CD4-positive, alpha-beta memory T cell (primary cell): ENCODE data around the gene NAA30. TPM values are rescaled to one million over a fixed set of nuclear protein-coding genes. Genes with fewer than 3 reads are reported as not detected.
A peak's percentile ranks its signal among the peaks of the same experiment; 100 is the strongest.

Experiments
- CTCF ChIA-PET: fragments of 350-600 bp; sonication (Branson Sonifier 250); formaldehyde crosslinking; loops from one replicate; lab custom pipeline; 2021; ENCODE audit warnings: inconsistent platforms; ENCODE audit not compliant: partially characterized antibody; lab: Charles Lee
- POLR2A ChIA-PET: fragments of 350-600 bp; sonication (Branson Sonifier 250); formaldehyde crosslinking; loops from one replicate; lab custom pipeline; 2021; ENCODE audit not compliant: partially characterized antibody; lab: Charles Lee
- DNase-seq, 5 donors: peaks; one replicate each; pipeline versions ENCODE4 v3.0.0 to v3.0.0-alpha.2; 2020 to 2022; ENCODE audit warnings: mixed read lengths in 1 of 5
- H3K27ac ChIP-seq: one replicate; pipeline ENCODE4 v1.7.0; 2013; ENCODE audit warnings: low read depth, low read length
- H3K27me3 ChIP-seq: 2 replicates; pipeline ENCODE4 v1.7.0; 2013; ENCODE audit warnings: mild to moderate bottlenecking, low read length, moderate library complexity; ENCODE audit not compliant: insufficient read depth
- H3K36me3 ChIP-seq: 2 replicates; pipeline ENCODE4 v1.7.0; 2013; ENCODE audit warnings: mild to moderate bottlenecking, low read length, moderate library complexity; ENCODE audit not compliant: insufficient read depth
- H3K4me1 ChIP-seq: 2 replicates; pipeline ENCODE4 v1.7.0; 2013; ENCODE audit warnings: mild to moderate bottlenecking, low read length, moderate library complexity; ENCODE audit not compliant: insufficient read depth
- H3K4me3 ChIP-seq, 2 donors: one replicate each; pipeline ENCODE4 v1.7.0; 2013; ENCODE audit warnings: low read length in 2 of 2, mild to moderate bottlenecking in 1 of 2
- H3K9me3 ChIP-seq, 2 donors: one replicate each; pipeline ENCODE4 v1.7.0; 2013; ENCODE audit warnings: low read length in 2 of 2, control low read depth in 1 of 2; ENCODE audit not compliant: control insufficient read depth in 1 of 2
- H3K27ac Mint-ChIP-seq, 7 donors: one replicate each; pipeline ENCODE4 v1.8.0; 2020 to 2021; ENCODE audit warnings: mixed read lengths in 7 of 7, mild to moderate bottlenecking in 6 of 7, inconsistent platforms in 3 of 7, moderate library complexity in 3 of 7
- H3K27me3 Mint-ChIP-seq, 2 donors: one replicate each; pipeline ENCODE4 v1.8.0; 2020 to 2021; ENCODE audit warnings: mixed read lengths in 2 of 2
- H3K36me3 Mint-ChIP-seq, 2 donors: one replicate each; pipeline ENCODE4 v1.8.0; 2020 to 2021; ENCODE audit warnings: mixed read lengths in 2 of 2, inconsistent platforms in 1 of 2, mild to moderate bottlenecking in 1 of 2
- H3K4me1 Mint-ChIP-seq, 4 donors: one replicate each; pipeline ENCODE4 v1.8.0; 2020 to 2021; ENCODE audit warnings: mixed read lengths in 4 of 4, mild to moderate bottlenecking in 1 of 4
- H3K4me3 Mint-ChIP-seq, 8 donors: one replicate each; pipeline ENCODE4 v1.8.0; 2020 to 2021; ENCODE audit warnings: mixed read lengths in 8 of 8, mild to moderate bottlenecking in 7 of 8, moderate library complexity in 6 of 8, inconsistent platforms in 3 of 8
- H3K9me3 Mint-ChIP-seq, 8 donors: one replicate each; pipeline ENCODE4 v1.8.0; 2020 to 2021; ENCODE audit warnings: mixed read lengths in 8 of 8, mild to moderate bottlenecking in 5 of 8, inconsistent platforms in 3 of 8, moderate library complexity in 1 of 8
- intact Hi-C: fragments of 100-400 bp; cut with micrococcal nuclease; formaldehyde crosslinking; loops from one replicate; pipeline ENCODE4 v1.15.1; 2023
- polyA plus RNA-seq, 2 donors: library from polyadenylated mRNA; unstranded; fragments of 300-500 nt; fragmentation: Illumina TruSeq; gene quantifications; one replicate each; pipeline ENCODE4 v1.2.3, GENCODE V29; 2021
- total RNA-seq, 2 experiments: library from RNA; stranded (reverse); gene quantifications; one replicate each; pipeline ENCODE4 v1.2.3, GENCODE V29; 2021

The NAA30 gene
- total and polyA plus RNA-seq, 4 experiments from 2014 or later: 10.0 to 21.8 (median 16.1) TPM

- Mint-ChIP-seq H3K9me3 (no peaks in the 10 kb centered on the region), H3K27ac (peak overlapping the region in 2 of 7 donors; percentile 64 to 88), H3K27me3 (no peaks in the 10 kb centered on the region), H3K4me1 (peaks cover 30 to 55% (median 44%) of the 10 kb centered on the region in 4 donors), H3K4me3 (peak overlapping the region in 7 of 8 donors; percentile 40 to 96 (median 90)), H3K36me3 (peaks cover 11 to 38% of the 10 kb centered on the region in 2 donors)
- DNase-seq: no peak
- no peak overlapping the region for H3K27ac ChIP-seq
- no peak overlapping the region for H3K4me3 ChIP-seq
- H3K9me3 ChIP-seq: no peaks in the 10 kb centered on the region
- ChIA-PET POLR2A (no interaction called here), CTCF (no interaction called here)
- intact Hi-C loops: loop anchor here (5.0 kb wide), 2 partner anchors 1034 to 1794 kb away; partner anchors contain the start of genes DAAM1, KIAA0586 and TIMM9
- H3K36me3 ChIP-seq: no peaks in the 10 kb centered on the region
- H3K27me3 ChIP-seq: no peaks in the 10 kb centered on the region
- H3K4me1 ChIP-seq: peaks cover 42% of the 10 kb centered on the region
Observed at GRCh38 chr14:57392830-57393229, 2.4 kb downstream of the NAA30 start.

DNA sequence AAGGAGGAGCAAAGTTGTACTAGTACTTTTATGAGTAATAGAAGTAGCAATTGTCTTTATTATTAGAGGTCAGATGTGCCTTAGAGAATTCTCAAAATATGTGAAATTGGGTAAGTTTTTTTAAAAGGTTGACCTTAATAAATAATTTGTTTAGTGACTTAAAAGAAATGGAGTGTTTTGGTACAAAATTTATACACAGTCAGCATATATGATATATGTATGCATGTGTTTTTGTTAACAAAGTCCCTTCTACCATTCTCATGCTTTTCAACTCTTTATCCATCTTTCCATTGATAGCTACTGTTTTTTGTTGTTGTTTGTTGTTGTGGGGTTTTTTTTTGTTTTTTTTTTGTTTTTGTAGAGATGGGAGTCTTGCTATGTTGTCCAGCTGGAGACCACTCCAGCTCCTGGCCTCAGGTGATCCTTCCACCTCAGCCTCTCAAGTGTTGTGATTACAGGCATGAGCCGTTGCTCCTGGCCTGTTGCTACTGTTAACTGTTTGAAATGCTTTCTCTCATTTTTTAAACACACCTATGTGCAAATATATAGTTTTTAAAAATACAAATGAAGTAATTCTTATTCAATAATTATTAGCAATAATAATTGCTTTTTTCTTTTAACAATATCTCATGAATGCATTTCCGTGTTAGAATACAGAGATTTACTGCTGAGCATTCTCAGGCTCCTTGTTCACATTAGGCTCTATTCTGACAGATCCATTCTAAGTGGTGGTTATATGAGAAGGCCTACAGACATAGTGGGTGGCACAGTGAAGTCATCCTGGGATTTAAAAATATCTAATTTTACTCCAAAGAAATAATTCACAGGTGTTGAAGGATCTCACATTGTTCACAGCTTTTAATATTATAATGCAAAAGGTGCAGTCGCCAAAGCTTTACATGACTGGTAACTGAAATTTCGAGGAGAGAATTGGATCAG, 10.4 kb downstream of the NAA30 start:
- peaks cover 21 to 52% of the 10 kb centered on the region in 2 donors for H3K36me3 Mint-ChIP-seq
- CTCF ChIA-PET: interaction anchor here (1.2 kb wide), 1 partner anchor 10 kb away, joined by 3 read pairs; the partner anchor contains the start of gene NAA30

GRCh38 chr14:57401501-57401900, 11.1 kb downstream of the NAA30 start:
- intact Hi-C loops: no loop called here
- POLR2A ChIA-PET: interaction anchor here (1.3 kb wide), 1 partner anchor 12 kb away, joined by 7 read pairs; no protein-coding TSS in a partner anchor
- Histone ChIP-seq H3K27ac (no peak overlapping the region), H3K9me3 (no peaks in the 10 kb centered on the region), H3K4me1 (peaks cover 23% of the 10 kb centered on the region), H3K27me3 (no peaks in the 10 kb centered on the region), H3K4me3 (no peak overlapping the region), H3K36me3 (no peaks in the 10 kb centered on the region)
- H3K27ac Mint-ChIP-seq: peak overlapping the region in 4 of 7 donors; percentile 13 to 38 (median 19)
- DNase-seq: no peak
- CTCF ChIA-PET: no interaction called here
- H3K9me3 Mint-ChIP-seq: no peaks in the 10 kb centered on the region
- peaks cover 30 to 49% (median 37%) of the 10 kb centered on the region in 4 donors for H3K4me1 Mint-ChIP-seq
- peaks cover 23 to 54% of the 10 kb centered on the region in 2 donors for H3K36me3 Mint-ChIP-seq
- H3K4me3 Mint-ChIP-seq: peak overlapping the region in 1 of 8 donors; percentile 49
- no peaks in the 10 kb centered on the region for H3K27me3 Mint-ChIP-seq

More for the DNA sequence above, 10.4 kb downstream of the NAA30 start:
- no peaks in the 10 kb centered on the region for H3K36me3 ChIP-seq
- DNase-seq: no peak
- no peaks in the 10 kb centered on the region for H3K27me3 ChIP-seq
- no peaks in the 10 kb centered on the region for H3K27me3 Mint-ChIP-seq
- intact Hi-C loops: no loop called here
- H3K4me3 ChIP-seq: no peak overlapping the region
- POLR2A ChIA-PET: interaction anchor here (1.3 kb wide), 1 partner anchor 11 kb away, joined by 7 read pairs; no protein-coding TSS in a partner anchor
- peak overlapping the region in 4 of 7 donors; percentile 8 to 62 (median 48) for H3K27ac Mint-ChIP-seq
- H3K9me3 Mint-ChIP-seq: no peaks in the 10 kb centered on the region
- H3K4me3 Mint-ChIP-seq: no peak overlapping the region
- H3K4me1 ChIP-seq: peaks cover 23% of the 10 kb centered on the region
- H3K4me1 Mint-ChIP-seq: peaks cover 28 to 49% (median 37%) of the 10 kb centered on the region in 4 donors
- no peak overlapping the region for H3K27ac ChIP-seq
- H3K9me3 ChIP-seq: no peaks in the 10 kb centered on the region

DNA sequence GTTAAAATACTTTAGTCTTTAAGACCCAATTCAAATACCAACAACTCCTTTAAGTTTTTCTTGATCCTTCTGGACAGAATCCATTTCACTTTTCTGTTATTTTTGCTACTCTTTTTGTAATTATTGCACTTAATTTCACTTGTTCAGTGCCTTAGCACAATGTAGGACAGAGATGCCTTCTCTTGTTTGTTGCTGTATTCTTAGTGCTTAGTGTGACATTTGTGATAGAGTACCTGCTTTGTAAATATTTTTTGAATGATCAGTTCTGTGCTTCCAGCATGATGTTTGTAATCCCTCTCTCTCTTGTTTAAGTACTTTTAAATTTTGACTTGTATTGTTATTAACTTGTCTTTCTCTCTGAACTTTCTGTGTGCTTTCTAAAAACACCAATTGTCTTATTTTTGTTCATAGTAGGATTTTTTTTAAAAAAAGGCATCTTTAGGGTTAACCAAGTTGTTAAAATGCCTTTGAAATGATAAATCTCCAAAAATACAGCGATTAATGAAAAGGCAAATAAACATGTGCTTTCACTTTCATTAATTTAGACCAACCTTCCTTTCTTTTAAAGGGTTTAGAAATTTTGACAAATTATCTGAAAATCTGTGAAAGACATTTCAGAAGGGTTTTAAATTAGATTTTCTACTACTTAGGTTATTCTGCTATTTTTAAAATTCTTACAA, 11.9 kb downstream of the NAA30 start:
- Mint-ChIP-seq H3K9me3 (no peaks in the 10 kb centered on the region), H3K4me3 (peak overlapping the region; percentile 74 to 84 (median 81)), H3K27me3 (no peaks in the 10 kb centered on the region), H3K27ac (peak overlapping the region in 5 of 7 donors; percentile 50 to 76 (median 63)), H3K4me1 (peaks cover 31 to 52% (median 41%) of the 10 kb centered on the region in 4 donors), H3K36me3 (peaks cover 20 to 57% of the 10 kb centered on the region in 2 donors)
- no peaks in the 10 kb centered on the region for H3K27me3 ChIP-seq
- no peak overlapping the region for H3K27ac ChIP-seq
- CTCF ChIA-PET: no interaction called here
- no peak for DNase-seq
- no peaks in the 10 kb centered on the region for H3K9me3 ChIP-seq
- H3K4me3 ChIP-seq: no peak overlapping the region
- intact Hi-C loops: no loop called here
- POLR2A ChIA-PET: interaction anchor here (1.3 kb wide), 1 partner anchor 13 kb away, joined by 7 read pairs; no protein-coding TSS in a partner anchor
- H3K36me3 ChIP-seq: no peaks in the 10 kb centered on the region
- peaks cover 23% of the 10 kb centered on the region for H3K4me1 ChIP-seq

DNA sequence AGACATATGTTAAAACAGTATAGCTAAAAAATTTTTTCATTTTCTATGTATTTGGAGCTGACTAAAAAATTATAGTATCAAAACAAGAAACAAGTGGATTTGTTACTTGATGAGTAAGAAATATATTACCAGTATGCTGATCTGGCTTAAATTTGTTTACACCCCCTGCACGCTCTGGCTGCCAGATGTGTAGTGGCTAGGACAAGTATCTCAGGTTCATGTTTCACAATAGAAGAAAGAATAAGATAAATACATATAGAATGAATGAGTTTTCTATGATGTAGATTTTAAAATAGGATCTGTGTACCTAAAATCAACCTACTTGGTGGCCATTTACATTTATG, 13.1 kb downstream of the NAA30 start:
- no peaks in the 10 kb centered on the region for H3K36me3 ChIP-seq
- no peaks in the 10 kb centered on the region for H3K27me3 ChIP-seq
- H3K27ac Mint-ChIP-seq: no peak overlapping the region
- H3K4me1 Mint-ChIP-seq: peaks cover 36 to 63% (median 49%) of the 10 kb centered on the region in 4 donors
- intact Hi-C loops: no loop called here
- H3K27ac ChIP-seq: no peak overlapping the region
- CTCF ChIA-PET: no interaction called here
- no peaks in the 10 kb centered on the region for H3K27me3 Mint-ChIP-seq
- H3K36me3 Mint-ChIP-seq: peaks cover 27 to 62% of the 10 kb centered on the region in 2 donors
- peaks cover 23% of the 10 kb centered on the region for H3K4me1 ChIP-seq
- POLR2A ChIA-PET: no interaction called here
- H3K9me3 ChIP-seq: no peaks in the 10 kb centered on the region
- H3K9me3 Mint-ChIP-seq: no peaks in the 10 kb centered on the region
- no peak for DNase-seq
- no peak overlapping the region for H3K4me3 ChIP-seq
- peak overlapping the region in 1 of 8 donors; percentile 81 for H3K4me3 Mint-ChIP-seq

DNA sequence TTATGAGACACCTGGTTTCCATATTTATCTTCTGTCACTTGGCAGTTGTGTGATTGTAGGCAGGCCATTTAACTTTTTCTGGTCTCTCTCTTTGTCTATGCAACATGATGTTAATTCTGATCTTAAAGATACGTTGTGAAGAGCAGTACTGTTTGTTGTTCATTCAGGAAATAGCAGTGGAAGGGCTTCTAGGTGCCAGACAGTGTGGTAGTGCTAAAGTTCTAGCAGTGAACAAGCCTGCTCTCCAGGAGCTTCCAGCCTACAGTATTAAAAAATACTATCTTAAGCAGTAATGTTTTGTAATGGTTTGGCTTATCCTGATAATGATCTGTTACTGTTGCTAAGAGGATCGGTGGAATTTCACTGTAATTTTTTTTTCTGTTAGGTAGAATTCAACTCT, 15.2 kb downstream of the NAA30 start:
- H3K4me1 Mint-ChIP-seq: peaks cover 28 to 50% (median 39%) of the 10 kb centered on the region in 4 donors
- peak overlapping the region in 3 of 7 donors; percentile 14 to 74 (median 24) for H3K27ac Mint-ChIP-seq
- H3K4me3 Mint-ChIP-seq: no peak overlapping the region
- DNase-seq: no peak
- Histone ChIP-seq H3K27ac (no peak overlapping the region), H3K4me1 (peaks cover 23% of the 10 kb centered on the region), H3K4me3 (no peak overlapping the region), H3K36me3 (peaks cover 4% of the 10 kb centered on the region), H3K9me3 (no peaks in the 10 kb centered on the region), H3K27me3 (no peaks in the 10 kb centered on the region)
- H3K9me3 Mint-ChIP-seq: no peaks in the 10 kb centered on the region
- CTCF ChIA-PET: interaction anchor here (1.0 to 1.1 kb wide), 2 partner anchors 15 to 18 kb away, joined by 3 to 4 read pairs; partner anchors contain the start of gene NAA30
- intact Hi-C loops: no loop called here
- POLR2A ChIA-PET: interaction anchor here (1.5 kb wide), 1 partner anchor 15 kb away, joined by 4 read pairs; no protein-coding TSS in a partner anchor
- no peaks in the 10 kb centered on the region for H3K27me3 Mint-ChIP-seq
- H3K36me3 Mint-ChIP-seq: peaks cover 32 to 67% of the 10 kb centered on the region in 2 donors
